ENCODE data around the gene ZNF841. TPM values are rescaled to one million over a fixed set of nuclear protein-coding genes. Genes with fewer than 3 reads are reported as not detected.

The ZNF841 gene
- total RNA-seq, 1 donor from 2014 or later: 10.3 TPM

DNA sequence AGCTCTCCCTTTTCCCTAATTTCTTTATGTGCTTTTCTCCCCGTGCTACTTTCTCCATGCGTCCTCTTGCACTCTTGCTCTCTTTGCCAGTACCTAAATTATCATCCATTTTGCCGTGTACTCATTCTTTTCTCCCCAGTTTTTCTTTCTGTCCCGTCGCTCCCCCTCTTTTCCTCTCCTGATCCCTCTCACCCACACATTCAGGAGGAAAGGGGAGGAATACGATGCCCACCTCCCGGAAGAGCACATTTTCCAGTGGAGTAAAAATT lies 43.4 kb upstream of the ZNF841 start:
- Histone ChIP-seq H3K27me3 (ENCODE audit: control insufficient read depth, insufficient read depth, low read length) (no peaks in the 10 kb centered on the region), H3K4me3 (ENCODE audit: low read depth, low read length) (peak overlapping the region; percentile 77), H3K36me3 (ENCODE audit: control insufficient read depth, insufficient read depth, low read length) (no peaks in the 10 kb centered on the region)
- TF ChIP-seq, protein P1, sequence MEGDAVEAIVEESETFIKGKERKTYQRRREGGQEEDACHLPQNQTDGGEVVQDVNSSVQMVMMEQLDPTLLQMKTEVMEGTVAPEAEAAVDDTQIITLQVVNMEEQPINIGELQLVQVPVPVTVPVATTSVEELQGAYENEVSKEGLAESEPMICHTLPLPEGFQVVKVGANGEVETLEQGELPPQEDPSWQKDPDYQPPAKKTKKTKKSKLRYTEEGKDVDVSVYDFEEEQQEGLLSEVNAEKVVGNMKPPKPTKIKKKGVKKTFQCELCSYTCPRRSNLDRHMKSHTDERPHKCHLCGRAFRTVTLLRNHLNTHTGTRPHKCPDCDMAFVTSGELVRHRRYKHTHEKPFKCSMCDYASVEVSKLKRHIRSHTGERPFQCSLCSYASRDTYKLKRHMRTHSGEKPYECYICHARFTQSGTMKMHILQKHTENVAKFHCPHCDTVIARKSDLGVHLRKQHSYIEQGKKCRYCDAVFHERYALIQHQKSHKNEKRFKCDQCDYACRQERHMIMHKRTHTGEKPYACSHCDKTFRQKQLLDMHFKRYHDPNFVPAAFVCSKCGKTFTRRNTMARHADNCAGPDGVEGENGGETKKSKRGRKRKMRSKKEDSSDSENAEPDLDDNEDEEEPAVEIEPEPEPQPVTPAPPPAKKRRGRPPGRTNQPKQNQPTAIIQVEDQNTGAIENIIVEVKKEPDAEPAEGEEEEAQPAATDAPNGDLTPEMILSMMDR (IDR thresholded peaks at IDR 0.05; ENCODE audit: insufficient read depth, low read length, poor library complexity, severe bottlenecking): no peak
- no peak for DNase-seq (ENCODE audit: low read depth)

DNA sequence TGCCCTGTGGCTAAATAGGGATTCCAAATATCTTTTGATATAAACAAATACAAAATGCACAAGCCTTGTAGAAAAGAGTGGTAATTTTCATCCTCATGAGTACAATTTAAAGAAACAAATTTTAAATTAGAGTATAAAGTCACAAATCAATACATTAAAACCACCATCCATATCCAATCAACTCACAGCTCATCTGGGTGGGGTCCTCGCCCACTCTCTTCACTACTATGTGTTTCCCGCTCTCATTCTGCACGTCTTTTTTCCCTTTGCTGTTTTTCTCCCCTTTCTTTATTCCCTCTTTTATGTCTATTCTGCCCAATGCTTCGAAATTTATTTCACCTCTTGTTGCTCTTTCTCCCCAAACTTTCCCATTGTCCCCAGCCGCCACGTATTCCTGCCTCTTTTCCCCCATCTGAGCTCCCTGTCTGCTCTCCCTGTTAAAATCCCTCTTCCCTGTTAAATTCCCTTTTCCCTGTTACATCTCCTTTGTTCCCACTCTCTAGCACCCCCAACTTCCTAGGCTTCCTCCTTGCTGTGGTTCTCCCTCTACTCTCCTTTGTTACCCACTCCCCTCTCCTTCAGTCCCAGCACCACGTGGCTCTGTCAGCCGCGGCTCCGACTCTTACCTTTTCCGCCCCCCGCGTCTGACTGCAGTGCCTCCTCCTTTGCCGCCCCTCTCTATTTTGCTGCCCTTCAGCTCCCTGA lies 42.9 kb upstream of the ZNF841 start:
- no peak for DNase-seq (ENCODE audit: low read depth)

GRCh38 chr19:52120286-52120685 lies 24.7 kb upstream of the ZNF841 start:
- Histone ChIP-seq H3K36me3 (ENCODE audit: control insufficient read depth, insufficient read depth, low read length) (no peaks in the 10 kb centered on the region), H3K27me3 (ENCODE audit: control insufficient read depth, insufficient read depth, low read length) (no peaks in the 10 kb centered on the region), H3K4me3 (ENCODE audit: low read depth, low read length) (no peak overlapping the region)
- DNase-seq (ENCODE audit: low read depth): no peak
- TF ChIP-seq, protein P1 (IDR thresholded peaks at IDR 0.05; ENCODE audit: insufficient read depth, low read length, poor library complexity, severe bottlenecking): no peak

More for the DNA sequence above, 42.9 kb upstream of the ZNF841 start:
- TF ChIP-seq, protein P1 (IDR thresholded peaks at IDR 0.05; ENCODE audit: insufficient read depth, low read length, poor library complexity, severe bottlenecking): no peak
- Histone ChIP-seq H3K27me3 (ENCODE audit: control insufficient read depth, insufficient read depth, low read length) (no peaks in the 10 kb centered on the region), H3K4me3 (ENCODE audit: low read depth, low read length) (peak overlapping the region; percentile 77), H3K36me3 (ENCODE audit: control insufficient read depth, insufficient read depth, low read length) (no peaks in the 10 kb centered on the region)

DNA sequence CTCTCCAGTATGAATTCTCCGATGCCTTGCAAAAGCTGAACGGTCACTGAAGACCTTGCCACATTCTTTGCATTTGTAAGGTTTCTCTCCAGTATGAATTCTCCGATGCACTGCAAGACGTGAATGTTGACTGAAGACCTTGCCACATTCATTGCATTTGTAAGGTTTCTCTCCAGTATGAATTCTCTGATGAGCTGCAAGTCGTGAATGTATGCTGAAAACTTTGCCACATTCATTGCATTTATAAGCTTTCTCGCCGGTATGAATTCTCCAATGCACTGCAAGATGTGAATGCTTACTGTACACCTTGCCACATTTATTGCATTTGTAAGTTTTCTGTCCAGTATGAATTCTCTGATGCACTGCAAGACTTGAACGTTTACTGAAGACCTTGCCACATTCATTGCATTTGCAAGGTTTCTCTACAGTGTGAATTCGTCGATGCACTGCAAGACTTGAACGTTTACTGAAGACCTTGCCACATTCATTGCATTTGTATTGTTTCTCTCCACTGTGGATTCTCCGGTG lies 20.0 kb upstream of the ZNF841 start:
- no peak overlapping the region for H3K4me3 ChIP-seq (ENCODE audit: low read depth, low read length)
- TF ChIP-seq, protein P1 (IDR thresholded peaks at IDR 0.05; ENCODE audit: insufficient read depth, low read length, poor library complexity, severe bottlenecking): no peak
- no peaks in the 10 kb centered on the region for H3K36me3 ChIP-seq (ENCODE audit: control insufficient read depth, insufficient read depth, low read length)

GRCh38 chr19:52114691-52115090 lies 19.1 kb upstream of the ZNF841 start:
- TF ChIP-seq, protein P1 (IDR thresholded peaks at IDR 0.05; ENCODE audit: insufficient read depth, low read length, poor library complexity, severe bottlenecking): no peak
- no peak for DNase-seq (ENCODE audit: low read depth)
- H3K27me3 ChIP-seq (ENCODE audit: control insufficient read depth, insufficient read depth, low read length): no peaks in the 10 kb centered on the region
- no peak overlapping the region for H3K4me3 ChIP-seq (ENCODE audit: low read depth, low read length)
- no peaks in the 10 kb centered on the region for H3K36me3 ChIP-seq (ENCODE audit: control insufficient read depth, insufficient read depth, low read length)

More for the DNA sequence above, 20.0 kb upstream of the ZNF841 start:
- H3K27me3 ChIP-seq (ENCODE audit: control insufficient read depth, insufficient read depth, low read length): no peaks in the 10 kb centered on the region
- no peak for DNase-seq (ENCODE audit: low read depth)

GRCh38 chr19:52112624-52113023 lies 17.1 kb upstream of the ZNF841 start:
- Histone ChIP-seq H3K4me3 (ENCODE audit: low read depth, low read length) (no peak overlapping the region), H3K27me3 (ENCODE audit: control insufficient read depth, insufficient read depth, low read length) (no peaks in the 10 kb centered on the region), H3K36me3 (ENCODE audit: control insufficient read depth, insufficient read depth, low read length) (no peaks in the 10 kb centered on the region)
- DNase-seq (ENCODE audit: low read depth): no peak
- TF ChIP-seq, protein P1 (IDR thresholded peaks at IDR 0.05; ENCODE audit: insufficient read depth, low read length, poor library complexity, severe bottlenecking): no peak
